Gastrocnemius medialis (tissue), 4 donors: Measurements from ENCODE around the gene ANKS4B. TPM values are rescaled to one million over a fixed set of nuclear protein-coding genes. Genes with fewer than 3 reads are reported as not detected.
"Not testable (repeated sequence)": the region's sequence is repeated elsewhere in the genome, so short reads cannot be mapped to it uniquely, and the experiment has no call there.

ENCODE experiments used
- ATAC-seq, 2 donors: fragments of 150-250 bp; one replicate each; pipeline ENCODE4 v1.9.1; 2016
- DNase-seq, 2 donors: peaks; one replicate each; pipeline ENCODE4 v3.0.0-alpha.2; 2019
- H3K27ac ChIP-seq, 4 donors: fragments of 200-600 bp; sonication (generic); 1 replicate in 1 of 4; 2 replicates in 3 of 4; pipeline ENCODE4 v1.5.1; 2016 to 2018; ENCODE audit warnings: mild to moderate bottlenecking in 2 of 4, moderate library complexity in 1 of 4
- H3K27me3 ChIP-seq, 3 donors: fragments of 200-600 bp; sonication (generic) in 2 of 3; 1 replicate in 1 of 3; 2 replicates in 2 of 3; pipeline versions ENCODE4 v1.5.1 to v1.6.0; 2016 to 2019; ENCODE audit warnings: mild to moderate bottlenecking in 1 of 3, moderate library complexity in 1 of 3
- H3K36me3 ChIP-seq, 2 donors: fragments of 200-600 bp; sonication (generic) in 1 of 2; one replicate each; pipeline ENCODE4 v1.5.1; 2017 to 2018
- H3K4me1 ChIP-seq, 2 donors: fragments of 200-600 bp; sonication (generic) in 1 of 2; one replicate each; pipeline ENCODE4 v1.5.1; 2016 to 2017; ENCODE audit warnings: mild to moderate bottlenecking in 2 of 2
- H3K4me3 ChIP-seq, 4 donors: fragments of 200-600 bp; sonication (generic) in 3 of 4; 1 replicate in 1 of 4; 2 replicates in 3 of 4; pipeline ENCODE4 v1.5.1; 2016 to 2019; ENCODE audit warnings: mild to moderate bottlenecking in 2 of 4
- H3K9me3 ChIP-seq, 3 donors: fragments of 200-600 bp; sonication (generic) in 2 of 3; 1 replicate in 1 of 3; 2 replicates in 2 of 3; pipeline ENCODE4 v1.5.1; 2016 to 2019
- CTCF ChIP-seq, 5 experiments: fragments of 450-650 bp in 3 of 5; fragments of 200-600 bp in 2 of 5; sonication (generic) in 2 of 5; IDR thresholded peaks in 4 of 5; conservative IDR thresholded peaks in 1 of 5; 1 replicate in 4 of 5; 2 replicates in 1 of 5; pipeline ENCODE4 v1.5.1; 2016 to 2019; ENCODE audit warnings: antibody characterized with exemption in 5 of 5, mild to moderate bottlenecking in 3 of 5, moderate library complexity in 3 of 5
- POLR2A ChIP-seq, 2 donors: fragments of 450-650 bp; IDR thresholded peaks; one replicate each; pipeline ENCODE4 v1.6.1; 2017; ENCODE audit warnings: antibody characterized with exemption in 2 of 2, mild to moderate bottlenecking in 2 of 2, moderate library complexity in 2 of 2
- in situ Hi-C, 4 donors: fragments of 200-750 bp; cut with MboI; loops; one replicate each; pipeline versions ENCODE4 v1.15.0 to v1.8.0; 2017; ENCODE audit warnings: low sequenced_read_pairs in 4 of 4
- intact Hi-C: fragments of 100-400 bp; cut with DNase I; formaldehyde crosslinking; loops from one replicate; pipeline ENCODE4 v1.15.1; 2023; ENCODE audit warnings: low total_unique reads
- total RNA-seq, 4 donors: library from RNA; depleted of rRNA; stranded (reverse); fragments of >200 nt; gene quantifications; one replicate each; pipeline versions ENCODE4 v1.1.0 to v1.2.3, GENCODE V29; 2016

ANKS4B gene
- total RNA-seq, 4 donors from 2014 or later, result 0.04 to 0.10 TPM; not detected in 2

- in situ Hi-C loops, result loop anchor here in 2 of 4 donors (25.0 kb wide), 2 partner anchors 94 to 1144 kb away; partner anchors contain the start of gene CRYM (in 1 of the 2)
- TF ChIP-seq POLR2A (IDR thresholded peaks at IDR 0.05) (no peak), CTCF (IDR thresholded peaks at IDR 0.05 in 4 of 5, conservative IDR thresholded peaks at IDR 0.05 in 1 of 5) (no peak)
- intact Hi-C loops, result no loop called here
- peaks cover 0 to 2% (median 0%) of the 10 kb centered on the region in 3 donors for H3K27me3 ChIP-seq
- no peaks in the 10 kb centered on the region for H3K4me1 ChIP-seq
- DNase-seq, result no peak
- H3K9me3 ChIP-seq, result no peaks in the 10 kb centered on the region
- H3K27ac ChIP-seq, result no peak overlapping the region
- no peaks in the 10 kb centered on the region for H3K36me3 ChIP-seq
- H3K4me3 ChIP-seq, result no peak overlapping the region
- ATAC-seq, result no peak
Observed at GRCh38 chr16:21192991-21193390, 40.5 kb upstream of the ANKS4B start.

- intact Hi-C loops, result no loop called here
- in situ Hi-C loops, result loop anchor here in 2 of 4 donors (25.0 kb wide), 2 partner anchors 92 to 1142 kb away; partner anchors contain the start of gene CRYM (in 1 of the 2)
Observed at GRCh38 chr16:21194771-21195301, 38.7 kb upstream of the ANKS4B start.

GRCh38 chr16:21195330-21195729 is 38.2 kb upstream of the ANKS4B start:
- ATAC-seq, H3K36me3 ChIP-seq, H3K27me3 ChIP-seq, H3K9me3 ChIP-seq, H3K27ac ChIP-seq, intact Hi-C loops, H3K4me1 ChIP-seq, DNase-seq, H3K4me3 ChIP-seq: not testable (repeated sequence)
- in situ Hi-C loops, result loop anchor here in 2 of 4 donors (25.0 kb wide), 2 partner anchors 92 to 1142 kb away; partner anchors contain the start of gene CRYM (in 1 of the 2)

More at GRCh38 chr16:21194771-21195301, 38.7 kb upstream of the ANKS4B start:
- DNase-seq (no peak), ATAC-seq (no peak)
- H3K9me3 ChIP-seq, result no peaks in the 10 kb centered on the region
- H3K27ac ChIP-seq, result no peak overlapping the region
- H3K27me3 ChIP-seq, result peaks cover 0 to 2% (median 0%) of the 10 kb centered on the region in 3 donors
- H3K4me3 ChIP-seq, result no peak overlapping the region
- H3K36me3 ChIP-seq, result no peaks in the 10 kb centered on the region
- TF ChIP-seq CTCF (IDR thresholded peaks at IDR 0.05 in 4 of 5, conservative IDR thresholded peaks at IDR 0.05 in 1 of 5) (no peak), POLR2A (IDR thresholded peaks at IDR 0.05) (no peak)
- H3K4me1 ChIP-seq, result no peaks in the 10 kb centered on the region

- no peak for TF ChIP-seq POLR2A (IDR thresholded peaks at IDR 0.05)
- no peak for TF ChIP-seq CTCF (IDR thresholded peaks at IDR 0.05 in 4 of 5, conservative IDR thresholded peaks at IDR 0.05 in 1 of 5)
- Histone ChIP-seq H3K36me3 (no peaks in the 10 kb centered on the region), H3K9me3 (no peaks in the 10 kb centered on the region), H3K4me3 (no peak overlapping the region), H3K4me1 (no peaks in the 10 kb centered on the region), H3K27me3 (no peaks in the 10 kb centered on the region), H3K27ac (no peak overlapping the region)
- DNase-seq, result no peak
- intact Hi-C loops (no loop called here), in situ Hi-C loops (loop anchor here in 2 of 4 donors (25.0 kb wide), 2 partner anchors 90 to 1140 kb away; partner anchors contain the start of gene CRYM (in 1 of the 2))
- no peak for ATAC-seq
Observed at GRCh38 chr16:21197112-21197511, 36.4 kb upstream of the ANKS4B start.

- no peak for DNase-seq
- in situ Hi-C loops (loop anchor here in 2 of 4 donors (25.0 kb wide), 2 partner anchors 90 to 1140 kb away; partner anchors contain the start of gene CRYM (in 1 of the 2)), intact Hi-C loops (no loop called here)
- Histone ChIP-seq H3K36me3 (no peaks in the 10 kb centered on the region), H3K9me3 (no peaks in the 10 kb centered on the region), H3K4me1 (no peaks in the 10 kb centered on the region), H3K4me3 (no peak overlapping the region), H3K27ac (no peak overlapping the region), H3K27me3 (no peaks in the 10 kb centered on the region)
- ATAC-seq, result no peak
- no peak for TF ChIP-seq POLR2A (IDR thresholded peaks at IDR 0.05)
- TF ChIP-seq CTCF (IDR thresholded peaks at IDR 0.05 in 4 of 5, conservative IDR thresholded peaks at IDR 0.05 in 1 of 5), result no peak
Observed at GRCh38 chr16:21197621-21198020, 35.9 kb upstream of the ANKS4B start.
